ENCODE results near the gene RPS15.

Gene RPS15

DNA sequence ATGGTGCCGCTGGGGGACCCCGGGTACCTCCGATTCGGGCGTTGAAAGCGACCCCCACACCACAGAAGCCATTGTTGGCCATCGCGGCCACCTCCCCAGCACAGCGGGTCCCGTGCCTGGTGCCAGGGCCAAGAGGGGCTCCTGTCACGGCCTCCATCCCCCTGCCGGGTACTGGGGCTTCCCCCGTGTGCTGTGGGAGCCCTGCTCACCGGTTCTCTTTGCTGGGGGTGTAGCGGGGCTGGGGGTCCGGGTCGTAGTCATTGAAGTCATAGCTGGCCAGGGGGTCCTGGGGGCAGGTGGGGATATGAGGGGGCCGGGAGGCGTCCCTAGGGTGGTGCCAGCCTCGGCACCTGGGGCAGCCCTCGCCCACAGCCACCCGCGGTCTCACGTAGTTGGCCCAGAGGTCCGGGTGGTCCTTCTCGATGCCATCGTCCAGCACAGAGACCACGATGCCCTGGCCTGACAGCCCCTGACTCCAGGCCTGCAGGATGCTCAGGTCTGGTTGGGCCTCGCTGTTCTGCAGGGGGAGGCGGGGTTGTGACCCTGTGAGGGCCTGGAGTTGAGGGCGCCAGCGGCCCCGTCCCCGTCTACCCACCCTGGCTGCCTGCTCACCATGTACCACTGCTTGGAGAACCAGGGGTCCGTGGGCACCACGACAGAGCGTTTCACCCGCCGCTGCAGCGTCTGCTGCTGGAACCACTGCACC, 49.5 kb downstream of the RPS15 start:
- DNase-seq (ENCODE audit: low spot score) = no peak

- no peak for DNase-seq (ENCODE audit: low spot score)
Observed at GRCh38 chr19:1488282-1488601, 50.0 kb downstream of the RPS15 start.

DNA sequence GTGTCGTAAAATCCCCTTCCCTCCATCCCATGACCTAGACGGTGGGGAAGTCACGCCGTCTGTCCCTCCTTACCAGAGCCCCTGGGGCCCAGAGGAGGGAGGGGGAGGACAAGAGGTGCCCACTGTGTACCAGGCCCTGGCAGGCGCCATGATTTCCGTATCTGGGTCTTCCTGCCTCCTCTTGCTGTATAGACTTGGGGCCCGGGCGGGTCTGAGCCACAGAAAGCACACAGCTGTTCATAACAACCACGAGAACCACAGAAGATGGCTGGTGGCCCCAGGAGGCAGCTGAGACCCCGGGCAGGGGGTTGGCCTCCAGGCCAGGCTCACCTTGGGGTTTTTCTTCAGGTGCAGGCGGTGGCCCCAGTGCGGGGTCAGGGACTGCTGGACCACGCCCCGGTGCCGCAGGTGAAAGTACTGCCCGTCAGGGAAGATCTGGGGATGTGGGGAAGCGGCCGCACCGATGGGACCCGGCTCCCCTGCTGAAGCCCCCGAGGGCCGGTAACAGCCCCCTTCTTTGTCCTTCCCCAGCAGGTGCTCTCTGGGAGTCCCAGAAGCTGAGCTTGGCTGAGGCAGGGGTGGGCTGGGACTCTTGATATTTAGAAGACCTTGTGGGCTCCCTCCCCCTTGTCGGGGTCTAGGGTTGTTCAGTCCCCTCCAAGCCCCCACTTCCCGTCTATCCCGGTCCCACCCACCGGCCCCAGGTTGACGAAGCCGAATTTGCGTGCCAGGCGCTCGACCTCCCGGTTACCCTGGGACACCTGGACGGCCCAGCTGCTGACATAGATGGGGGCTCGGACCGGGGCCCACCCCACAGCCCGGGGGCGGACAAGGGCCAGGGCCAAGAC, 51.5 kb downstream of the RPS15 start:
- DNase-seq (ENCODE audit: low spot score) = no peak

Data from CD4-positive, alpha-beta T cell treated with Interleukin-15 for 4 hours (primary cell).